SK-N-SH (cell line): ENCODE results near the gene ZNF81.

Experiments
- CTCF ChIP-seq: fragments of 200-600 bp; sonication (generic); IDR thresholded peaks from 2 replicates; pipeline ENCODE4 v1.6.1; 2017; ENCODE audit warnings: antibody characterized with exemption, mild to moderate bottlenecking, moderate library complexity
- PBX3 ChIP-seq: IDR thresholded peaks from 2 replicates; pipeline ENCODE4; 2012

DNA sequence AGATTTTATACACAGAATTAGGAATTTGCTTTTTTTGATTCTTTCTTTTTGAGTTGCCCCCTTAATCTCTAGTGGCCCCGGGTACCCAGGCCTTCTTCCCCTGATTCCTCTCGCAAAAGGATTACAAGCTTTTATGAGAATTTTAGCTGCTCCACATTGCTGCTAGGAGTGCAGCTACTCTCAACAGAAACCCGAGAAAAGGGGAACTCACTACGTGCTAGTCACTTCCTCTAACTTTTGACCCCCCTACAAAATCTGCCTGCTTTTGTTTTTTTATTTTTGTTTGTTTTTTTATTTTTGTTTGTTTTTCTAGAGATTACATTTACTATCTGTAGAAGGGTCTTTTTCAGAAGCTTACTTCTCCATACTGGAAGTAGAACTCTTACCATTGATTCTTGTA, 64.1 kb downstream of the ZNF81 start:
- TF ChIP-seq PBX3 (no peak), CTCF (no peak)
